T-helper 1 cell treated with Interleukin-12 subunit alpha and Interleukin-12 subunit beta and Interleukin-4 antibody, amounts not matched to agents 30 ng/mL and 1 ng/mL, for 36 hours (primary cell): ENCODE data around the gene ACSM3. TPM values are rescaled to one million over a fixed set of nuclear protein-coding genes. Genes with fewer than 3 reads are reported as not detected.

Source experiments
- intact Hi-C: fragments of 100-400 bp; cut with micrococcal nuclease; formaldehyde crosslinking; loops from one replicate; pipeline ENCODE4 v1.15.1; 2024
- total RNA-seq: library from RNA; stranded (reverse); gene quantifications from 2 replicates; pipeline ENCODE4 v1.2.3, GENCODE V29; 2022

The ACSM3 gene
- total RNA-seq, 1 donor from 2014 or later = 2.1 TPM

GRCh38 chr16:20803192-20803560, 39.4 kb downstream of the ACSM3 start:
- intact Hi-C loops = no loop called here

GRCh38 chr16:20803561-20804214, 39.9 kb downstream of the ACSM3 start:
- intact Hi-C loops = no loop called here

- intact Hi-C loops = loop anchor here (1.0 to 5.0 kb wide), 11 partner anchors 15 to 1492 kb away; partner anchors contain the start of genes DCUN1D3, LDAF1, LYRM1 and POLR3E
Measured at GRCh38 chr16:20805684-20806167, 41.9 kb downstream of the ACSM3 start.

GRCh38 chr16:20806168-20807050, 42.6 kb downstream of the ACSM3 start, which contains the start of the genes ERI2 and REXO5:
Gene ERI2, minus strand, starts transcription at chr16:20806472. Its CDS starts 42 bp downstream, at chr16:20806430.
Gene REXO5, plus strand, starts transcription at chr16:20806527. Its CDS starts 427 bp downstream, at chr16:20806954.
- intact Hi-C loops = loop anchor here (1.0 to 5.0 kb wide), 11 partner anchors 14 to 1491 kb away; partner anchors contain the start of genes DCUN1D3, LDAF1, LYRM1 and POLR3E

- intact Hi-C loops = loop anchor here (2.0 to 5.0 kb wide), 7 partner anchors 13 to 1489 kb away; partner anchors contain the start of genes LDAF1, POLR3E and UQCRC2
Measured at GRCh38 chr16:20807862-20808261, 44.0 kb downstream of the ACSM3 start.

GRCh38 chr16:20811889-20812439, 48.1 kb downstream of the ACSM3 start:
- intact Hi-C loops = no loop called here

DNA sequence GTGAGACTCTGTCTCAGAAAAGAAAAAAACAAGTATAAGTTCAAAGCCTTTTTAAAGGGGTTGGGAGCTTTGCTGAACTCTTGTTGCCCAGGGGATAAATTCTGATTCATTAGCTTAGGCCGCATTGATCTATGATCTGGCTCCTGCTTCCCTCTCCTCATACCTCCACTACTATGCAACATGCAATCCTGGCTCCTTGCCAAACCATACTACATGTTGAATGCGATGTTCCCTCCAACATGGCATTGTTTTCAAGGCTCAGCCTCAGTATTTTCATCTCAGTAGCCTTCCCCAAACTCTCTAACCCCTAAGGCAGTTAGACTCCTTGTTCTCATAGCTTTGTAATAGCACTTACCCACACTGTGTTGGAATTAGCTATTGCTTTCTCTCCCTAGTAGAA, 48.7 kb downstream of the ACSM3 start:
- intact Hi-C loops = no loop called here

GRCh38 chr16:20814784-20815183, 51.0 kb downstream of the ACSM3 start:
- intact Hi-C loops = no loop called here

DNA sequence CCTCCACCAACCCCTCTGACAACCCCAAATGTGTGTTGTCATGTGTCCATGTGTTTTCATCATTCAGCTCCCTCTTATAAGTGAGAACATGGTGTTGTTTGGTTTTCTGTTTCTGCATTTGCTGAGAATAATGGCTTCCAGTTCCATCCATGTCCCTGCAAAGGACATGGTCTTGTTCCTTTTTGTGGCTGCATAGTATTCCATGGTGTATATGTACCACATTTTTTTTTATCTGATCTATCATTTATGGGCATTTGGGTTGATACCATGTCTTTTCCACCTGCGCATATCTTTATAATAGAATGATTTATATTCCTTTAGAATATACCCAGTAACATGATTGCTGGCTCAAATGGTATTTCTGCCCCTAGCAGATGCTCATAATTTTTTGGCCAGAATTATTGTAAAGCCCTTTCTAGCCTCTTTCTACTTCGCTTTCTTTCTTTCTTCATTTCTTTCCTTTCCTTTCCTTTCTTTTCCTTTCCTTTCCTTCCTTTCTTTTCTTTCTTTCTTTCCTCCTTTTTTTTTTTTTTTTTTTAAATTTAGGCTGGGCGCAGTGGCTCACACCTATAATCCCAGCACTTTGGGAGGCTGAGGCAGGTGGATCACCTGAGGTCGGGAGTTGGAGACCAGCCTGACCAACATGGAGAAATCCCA, 55.2 kb downstream of the ACSM3 start:
- intact Hi-C loops = no loop called here

DNA sequence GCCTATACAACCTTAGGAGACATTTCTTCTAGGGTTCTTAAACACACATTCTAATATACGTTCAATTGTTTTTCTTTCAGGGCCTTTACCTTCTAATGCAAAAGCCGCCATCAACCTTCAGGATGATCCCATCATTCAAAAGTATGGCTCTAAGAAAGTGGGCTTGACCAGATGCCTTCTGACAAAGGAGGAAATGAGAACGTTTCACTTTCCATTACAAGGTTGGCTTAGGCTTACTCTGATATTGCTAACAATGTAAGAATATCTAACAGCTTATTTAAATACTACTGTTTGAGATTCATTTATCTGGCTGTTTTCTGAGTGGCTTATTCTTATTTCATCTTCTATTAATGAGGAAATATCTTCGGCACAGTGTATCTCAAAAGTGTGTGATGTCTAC, 57.9 kb downstream of the ACSM3 start:
- intact Hi-C loops = loop anchor here (2.0 kb wide), 1 partner anchor 15 kb away; the partner anchor contains the start of genes ERI2 and REXO5

DNA sequence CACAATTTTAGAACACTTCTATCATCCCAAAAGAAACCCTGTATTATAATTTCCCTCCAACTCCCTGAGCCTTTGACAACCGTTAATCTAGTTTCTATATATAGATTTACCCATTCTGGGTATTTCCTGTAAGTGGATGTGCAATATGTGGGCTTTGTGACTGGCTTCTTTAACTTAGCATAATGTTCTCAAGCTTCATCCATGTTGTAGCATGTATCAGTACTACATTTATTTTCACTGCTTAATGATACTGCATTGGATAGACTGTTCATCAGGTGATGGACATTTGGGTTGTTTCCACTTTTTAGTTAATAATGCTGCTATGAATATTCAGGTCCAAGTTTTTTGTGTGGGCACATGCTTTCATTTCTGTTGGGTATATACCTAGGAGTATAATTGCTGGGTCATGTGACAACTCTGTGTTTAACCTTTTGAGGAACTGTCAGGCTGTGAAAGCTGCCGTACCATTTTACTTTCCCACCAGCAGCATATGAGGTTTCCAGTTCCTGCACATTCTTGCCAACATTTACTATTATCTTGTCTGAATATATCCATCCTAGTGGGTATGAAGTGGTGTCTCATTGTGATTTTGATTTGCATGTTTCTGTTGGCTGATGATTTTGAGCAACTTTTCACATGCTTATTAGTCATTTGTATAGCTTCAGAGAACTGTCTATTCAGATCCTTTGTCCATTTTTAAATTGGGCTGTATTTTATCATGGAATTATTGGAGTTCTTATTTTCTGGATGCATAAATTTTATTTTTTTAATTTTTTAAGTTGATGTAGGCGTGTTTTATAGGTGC, 58.9 kb downstream of the ACSM3 start:
- intact Hi-C loops = no loop called here

GRCh38 chr16:20826039-20826566, 62.3 kb downstream of the ACSM3 start:
- intact Hi-C loops = no loop called here

DNA sequence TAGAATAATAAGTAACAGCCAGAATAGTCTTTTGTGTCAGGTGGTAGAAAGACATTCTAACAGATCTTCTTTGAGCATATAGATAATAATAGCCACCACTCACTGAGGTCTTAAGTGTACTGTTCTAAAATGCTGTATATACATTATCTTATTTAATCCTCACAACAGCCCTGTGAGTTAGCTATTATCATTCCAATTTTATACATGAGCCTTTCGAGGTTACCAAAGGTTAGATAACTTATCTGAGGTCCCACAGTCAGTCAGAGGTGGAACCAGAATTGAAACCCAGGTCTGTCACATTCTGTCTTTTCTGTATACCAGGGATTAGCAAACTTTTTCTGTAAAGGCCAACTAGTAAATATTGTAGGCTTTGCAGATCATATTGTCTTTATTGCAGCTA, 65.7 kb downstream of the ACSM3 start:
- intact Hi-C loops = no loop called here

DNA sequence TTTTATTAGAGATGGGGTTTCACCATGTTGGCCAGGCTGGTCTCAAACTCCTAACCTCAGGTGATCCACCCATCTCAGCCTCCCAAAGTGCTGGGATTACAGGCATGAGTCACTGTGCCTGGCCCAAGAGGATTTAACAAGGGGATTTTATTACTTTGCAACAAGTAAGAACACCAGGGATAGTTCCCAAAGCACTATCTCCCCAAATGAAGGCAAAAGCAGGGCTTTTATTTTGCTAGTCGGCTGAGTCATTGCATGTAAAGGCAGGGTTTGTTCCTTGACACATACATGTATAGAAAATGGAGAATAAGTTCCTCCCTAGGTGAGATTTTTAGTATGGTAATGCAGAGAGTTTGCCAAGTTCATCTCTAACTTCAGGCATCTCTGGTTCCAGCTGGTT, 66.6 kb downstream of the ACSM3 start:
- intact Hi-C loops = no loop called here

- intact Hi-C loops = no loop called here
Measured at GRCh38 chr16:20833086-20833485, 69.3 kb downstream of the ACSM3 start.

- intact Hi-C loops = no loop called here
Measured at GRCh38 chr16:20838240-20838639, 74.4 kb downstream of the ACSM3 start.

DNA sequence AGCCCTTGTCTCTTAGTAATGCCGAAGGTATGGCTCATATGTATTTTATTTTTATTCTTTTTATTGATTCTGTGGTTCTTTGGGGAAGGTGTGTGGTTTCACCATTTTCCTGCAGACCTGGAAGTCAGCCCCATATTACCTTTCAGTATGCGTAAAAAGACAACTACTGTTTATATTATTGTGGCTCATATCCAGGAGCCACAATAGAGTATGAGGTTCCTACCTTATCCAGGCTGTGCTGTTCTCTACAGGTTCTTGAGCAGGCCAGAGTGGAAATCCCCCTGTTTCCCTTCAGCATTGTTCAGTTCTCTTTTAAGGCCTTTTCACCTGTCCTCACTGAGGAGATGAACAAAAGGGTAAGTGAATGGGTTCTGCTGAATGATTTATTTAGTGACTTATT, 75.7 kb downstream of the ACSM3 start:
- intact Hi-C loops = no loop called here

DNA sequence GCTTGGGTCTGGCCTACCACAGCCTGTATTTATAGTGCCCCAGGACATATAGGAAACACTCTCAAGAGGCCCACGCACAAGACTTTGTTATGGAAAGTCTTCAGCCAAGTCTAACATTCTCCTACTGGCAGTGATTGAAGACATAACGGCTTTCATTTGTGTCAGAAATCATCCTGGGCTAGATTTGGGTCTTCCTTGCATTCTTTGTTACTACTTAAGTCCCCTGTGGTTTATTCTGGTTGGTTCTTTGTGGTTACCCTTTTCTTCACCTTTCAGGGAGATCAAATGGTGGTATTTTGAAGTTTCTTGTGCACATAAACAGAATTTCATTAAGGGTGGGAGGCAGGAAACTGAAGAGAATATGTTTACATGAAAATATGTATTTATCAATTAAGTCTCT, 80.2 kb downstream of the ACSM3 start:
- intact Hi-C loops = loop anchor here (1.0 kb wide), 1 partner anchor 45 kb away; no protein-coding TSS in a partner anchor

GRCh38 chr16:20844588-20844987, 80.8 kb downstream of the ACSM3 start:
- intact Hi-C loops = loop anchor here (1.0 kb wide), 1 partner anchor 45 kb away; no protein-coding TSS in a partner anchor

- intact Hi-C loops = no loop called here
Measured at GRCh38 chr16:20846030-20846429, 82.2 kb downstream of the ACSM3 start.
